C4-2B (cell line): ENCODE results near the gene PLS1.
"Not testable (repeated sequence)": the region's sequence is repeated elsewhere in the genome, so short reads cannot be mapped to it uniquely, and the experiment has no call there.

Experiments used
- H3K27ac ChIP-seq: fragments of 450-650 bp; 2 replicates; pipeline ENCODE4 v1.5.1; 2017
- ZFX ChIP-seq: fragments of 450-650 bp; IDR thresholded peaks from 2 replicates; pipeline ENCODE4 v1.6.1; 2017
- TF ChIP-seq, protein P1 (sequence below): fragments of 450-650 bp; conservative IDR thresholded peaks from 2 replicates; pipeline ENCODE4 v1.5.1; 2017; ENCODE audit warnings: mild to moderate bottlenecking

PLS1 gene, protein sequence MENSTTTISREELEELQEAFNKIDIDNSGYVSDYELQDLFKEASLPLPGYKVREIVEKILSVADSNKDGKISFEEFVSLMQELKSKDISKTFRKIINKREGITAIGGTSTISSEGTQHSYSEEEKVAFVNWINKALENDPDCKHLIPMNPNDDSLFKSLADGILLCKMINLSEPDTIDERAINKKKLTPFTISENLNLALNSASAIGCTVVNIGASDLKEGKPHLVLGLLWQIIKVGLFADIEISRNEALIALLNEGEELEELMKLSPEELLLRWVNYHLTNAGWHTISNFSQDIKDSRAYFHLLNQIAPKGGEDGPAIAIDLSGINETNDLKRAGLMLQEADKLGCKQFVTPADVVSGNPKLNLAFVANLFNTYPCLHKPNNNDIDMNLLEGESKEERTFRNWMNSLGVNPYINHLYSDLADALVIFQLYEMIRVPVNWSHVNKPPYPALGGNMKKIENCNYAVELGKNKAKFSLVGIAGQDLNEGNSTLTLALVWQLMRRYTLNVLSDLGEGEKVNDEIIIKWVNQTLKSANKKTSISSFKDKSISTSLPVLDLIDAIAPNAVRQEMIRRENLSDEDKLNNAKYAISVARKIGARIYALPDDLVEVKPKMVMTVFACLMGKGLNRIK

GRCh38 chr3:142595951-142596725 is at the start of gene PLS1:
TSS of gene PLS1 (plus strand) at chr3:142596393. CDS start at chr3:142664238, 67,845 bp downstream.
- TF ChIP-seq, protein P1, sequence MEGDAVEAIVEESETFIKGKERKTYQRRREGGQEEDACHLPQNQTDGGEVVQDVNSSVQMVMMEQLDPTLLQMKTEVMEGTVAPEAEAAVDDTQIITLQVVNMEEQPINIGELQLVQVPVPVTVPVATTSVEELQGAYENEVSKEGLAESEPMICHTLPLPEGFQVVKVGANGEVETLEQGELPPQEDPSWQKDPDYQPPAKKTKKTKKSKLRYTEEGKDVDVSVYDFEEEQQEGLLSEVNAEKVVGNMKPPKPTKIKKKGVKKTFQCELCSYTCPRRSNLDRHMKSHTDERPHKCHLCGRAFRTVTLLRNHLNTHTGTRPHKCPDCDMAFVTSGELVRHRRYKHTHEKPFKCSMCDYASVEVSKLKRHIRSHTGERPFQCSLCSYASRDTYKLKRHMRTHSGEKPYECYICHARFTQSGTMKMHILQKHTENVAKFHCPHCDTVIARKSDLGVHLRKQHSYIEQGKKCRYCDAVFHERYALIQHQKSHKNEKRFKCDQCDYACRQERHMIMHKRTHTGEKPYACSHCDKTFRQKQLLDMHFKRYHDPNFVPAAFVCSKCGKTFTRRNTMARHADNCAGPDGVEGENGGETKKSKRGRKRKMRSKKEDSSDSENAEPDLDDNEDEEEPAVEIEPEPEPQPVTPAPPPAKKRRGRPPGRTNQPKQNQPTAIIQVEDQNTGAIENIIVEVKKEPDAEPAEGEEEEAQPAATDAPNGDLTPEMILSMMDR = peak; percentile 31
- no peak for TF ChIP-seq ZFX
- peak within 1 kb of the TSS; percentile 72 for H3K27ac ChIP-seq

DNA sequence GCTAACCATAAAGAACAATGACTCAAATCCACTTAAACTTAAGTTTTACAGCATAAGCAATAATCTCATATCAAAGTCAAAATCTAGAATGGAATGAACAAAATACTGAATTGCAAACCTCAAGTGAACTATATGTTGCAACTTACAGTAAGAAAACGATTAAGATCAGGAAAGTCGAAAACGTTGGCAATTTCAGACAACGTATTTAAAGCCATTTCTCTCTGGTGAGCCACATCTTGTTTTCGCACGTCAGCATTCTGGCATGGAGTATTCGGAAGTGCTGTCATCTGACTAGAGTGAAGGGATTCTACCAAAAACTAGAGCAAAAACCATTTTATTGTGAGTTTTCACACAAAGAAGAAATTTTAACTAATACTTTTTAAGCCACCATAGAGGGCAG is 46.2 kb upstream of the PLS1 start:
- no peak overlapping the region for H3K27ac ChIP-seq
- TF ChIP-seq ZFX = no peak
- TF ChIP-seq, protein P1 = no peak

DNA sequence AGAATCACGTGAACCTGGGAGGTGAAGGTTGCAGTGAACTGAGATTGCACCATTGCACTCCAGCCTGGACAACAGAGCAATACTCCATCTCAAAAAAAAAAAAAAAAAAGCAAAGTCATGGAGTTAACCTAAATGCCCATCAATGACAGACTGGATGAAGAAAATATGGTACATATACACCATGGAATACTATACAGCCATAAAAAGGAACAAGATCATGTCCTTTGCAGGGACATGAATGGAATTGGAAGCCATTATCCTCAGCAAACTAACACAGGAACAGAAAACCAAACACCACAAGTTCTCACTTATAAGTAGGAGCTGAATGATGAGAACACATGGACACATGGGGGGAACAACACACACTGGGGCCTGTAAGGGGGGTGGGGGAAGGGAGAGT is 43.6 kb upstream of the PLS1 start:
- H3K27ac ChIP-seq = not testable (repeated sequence)

GRCh38 chr3:142553741-142554140 is 42.5 kb upstream of the PLS1 start:
- H3K27ac ChIP-seq = no peak overlapping the region
- TF ChIP-seq ZFX = no peak
- TF ChIP-seq, protein P1 = no peak

DNA sequence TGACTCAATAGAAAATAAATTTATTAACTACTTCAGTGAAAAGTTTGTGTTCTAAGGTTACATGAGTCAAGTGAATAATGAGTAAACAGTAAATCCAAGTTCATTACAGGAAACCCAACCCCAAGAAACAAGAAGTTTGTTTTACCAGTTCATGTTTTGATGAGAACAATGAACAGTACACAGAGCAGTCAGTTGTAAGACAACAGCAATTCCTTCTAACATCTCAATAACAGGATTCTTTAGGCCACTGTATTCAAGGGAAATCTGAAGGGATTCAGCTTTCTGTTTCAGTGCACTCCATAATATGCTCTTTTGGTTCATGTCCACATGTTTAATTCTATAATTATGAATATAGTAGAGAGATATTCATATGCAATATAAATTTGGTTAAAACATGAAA is 36.1 kb upstream of the PLS1 start:
- no peak for TF ChIP-seq ZFX
- no peak overlapping the region for H3K27ac ChIP-seq

DNA sequence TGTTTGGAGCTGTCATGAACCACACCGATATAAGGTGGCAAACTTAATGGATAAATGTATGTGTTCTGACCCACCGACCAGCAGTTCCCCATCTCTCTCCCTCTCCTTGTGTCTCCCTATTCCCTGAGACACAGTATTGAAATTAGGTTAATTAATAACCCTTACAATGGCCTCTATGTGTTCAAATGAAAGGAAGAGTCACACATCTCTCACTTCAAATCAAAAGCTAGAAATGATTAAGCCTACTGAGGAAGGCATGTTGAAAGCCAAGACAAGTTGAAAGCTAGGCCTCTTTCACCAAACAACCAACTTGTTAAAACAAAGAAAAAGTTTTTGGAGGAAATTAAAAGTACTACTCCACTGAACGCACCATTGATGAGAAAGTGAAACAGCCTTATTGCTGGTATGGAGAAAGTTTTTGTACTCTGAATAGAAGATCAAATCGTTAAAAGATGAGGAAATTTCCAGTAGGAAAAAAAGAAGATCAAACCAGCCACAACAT is 32.6 kb upstream of the PLS1 start:
- no peak overlapping the region for H3K27ac ChIP-seq
- no peak for TF ChIP-seq ZFX
- TF ChIP-seq, protein P1 = no peak

GRCh38 chr3:142566096-142566495 is 30.1 kb upstream of the PLS1 start:
- no peak overlapping the region for H3K27ac ChIP-seq
- TF ChIP-seq ZFX = no peak
- TF ChIP-seq, protein P1 = no peak
